Germinal center (tissue), 1 donor: ENCODE measurements around the gene SHB.

Experiments
- DNase-seq: peaks from one replicate; pipeline ENCODE4 v3.0.0; 2012; ENCODE audit warnings: mixed read lengths, low spot score

The SHB gene

DNA sequence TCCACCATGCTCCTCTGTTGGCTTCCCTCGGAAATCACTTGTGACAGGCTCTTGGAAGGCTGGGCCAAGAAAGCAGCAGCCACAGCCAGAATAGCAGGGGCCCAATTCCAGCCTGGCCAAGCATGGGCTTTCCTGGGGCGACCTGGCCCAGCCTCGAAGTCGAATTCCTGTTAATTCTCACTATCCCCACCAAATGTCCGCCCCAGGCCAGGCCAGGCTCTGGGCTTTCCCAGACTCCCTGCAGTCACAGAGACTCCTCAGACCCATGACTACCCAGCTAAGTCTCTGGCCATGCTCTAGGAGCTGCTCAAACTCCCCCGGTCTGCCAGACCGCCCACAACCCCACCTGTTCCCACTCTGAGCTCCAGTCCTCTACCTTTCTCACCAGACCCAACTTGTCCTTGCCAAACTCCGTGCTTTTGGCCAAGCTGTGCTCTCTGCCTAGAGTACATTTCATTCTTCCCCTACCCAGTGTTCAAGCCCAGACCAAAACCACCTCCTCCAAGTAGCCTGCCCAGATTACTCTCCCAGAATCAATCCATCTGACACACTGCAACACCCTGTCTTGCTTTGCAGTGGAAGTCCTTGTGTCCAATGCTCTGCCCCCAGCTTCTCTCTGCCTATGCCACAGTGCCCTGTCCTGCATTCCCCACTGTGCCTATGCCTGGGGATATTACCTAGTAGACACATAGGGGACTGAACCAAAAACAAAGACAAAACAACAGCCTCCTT lies 26.2 kb downstream of the SHB start:
- DNase-seq = no peak

DNA sequence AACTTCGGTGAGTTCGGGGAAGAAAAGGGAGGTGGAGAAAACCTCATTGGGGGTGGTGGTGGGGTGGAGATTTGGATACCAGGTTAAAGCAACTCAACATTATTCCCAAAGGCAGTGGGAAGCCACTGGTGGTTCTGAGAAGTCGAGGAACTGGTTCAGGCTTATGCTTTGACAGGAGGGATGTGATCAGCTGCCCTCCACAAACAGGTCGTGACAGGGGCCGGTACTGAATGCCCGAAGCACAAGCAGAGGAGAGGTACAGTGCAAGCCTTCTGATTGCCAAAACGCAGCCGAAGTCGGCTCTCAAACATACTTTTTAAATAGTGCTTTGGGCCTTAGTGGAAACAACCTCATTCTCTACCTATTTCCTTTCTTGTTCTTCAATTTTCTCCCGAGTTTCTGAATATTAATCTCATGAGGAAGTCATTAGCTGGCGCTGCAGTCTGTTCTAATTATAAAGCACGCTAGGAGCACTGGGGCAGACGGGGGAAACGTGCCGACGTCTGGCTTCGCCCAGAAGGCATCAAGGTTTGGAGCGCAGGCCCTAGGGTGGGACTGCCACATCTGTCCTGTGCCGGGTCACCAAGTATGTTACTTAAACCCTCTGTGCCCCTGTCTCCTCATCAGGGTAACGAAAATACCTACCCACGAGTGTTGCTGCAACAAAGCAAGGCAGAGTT lies 27.3 kb downstream of the SHB start:
- no peak for DNase-seq

DNA sequence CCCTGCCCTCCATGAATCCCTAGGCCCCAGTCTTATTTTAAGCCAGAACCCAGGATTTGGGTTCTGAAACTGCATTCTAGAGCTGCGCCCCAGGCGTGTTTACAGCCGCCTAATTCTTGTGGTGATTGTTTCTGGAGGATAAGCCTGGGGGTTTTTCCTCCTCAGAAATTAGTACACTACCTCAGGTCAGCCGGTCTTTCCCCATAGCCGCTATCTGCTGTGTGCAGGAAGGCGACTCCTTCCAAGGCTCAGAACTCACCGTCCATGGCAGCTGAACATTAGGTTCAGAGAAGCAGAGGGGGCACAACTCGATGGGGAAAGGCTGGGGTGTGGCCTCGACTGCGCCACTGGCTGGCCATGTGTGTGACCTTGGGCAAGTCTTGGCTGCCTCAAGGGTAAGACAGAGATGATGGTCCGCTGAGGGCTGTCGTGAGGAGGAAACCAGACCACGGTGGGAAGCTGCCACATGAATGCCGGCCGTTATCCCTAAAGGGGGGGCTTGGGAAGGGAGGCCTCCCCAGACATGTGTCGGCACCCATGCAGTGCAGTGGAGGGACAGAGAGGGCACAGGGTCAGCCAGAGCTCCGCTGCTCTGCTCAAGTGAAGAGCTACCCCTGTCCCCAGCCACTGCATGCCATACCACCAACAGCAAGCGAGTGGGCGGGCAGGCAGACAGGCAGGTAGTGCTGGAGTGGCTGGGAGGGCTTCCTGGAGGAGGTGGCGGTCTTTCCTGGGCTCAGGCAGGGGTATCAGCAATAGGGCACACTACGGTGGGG lies 28.9 kb downstream of the SHB start:
- no peak for DNase-seq

DNA sequence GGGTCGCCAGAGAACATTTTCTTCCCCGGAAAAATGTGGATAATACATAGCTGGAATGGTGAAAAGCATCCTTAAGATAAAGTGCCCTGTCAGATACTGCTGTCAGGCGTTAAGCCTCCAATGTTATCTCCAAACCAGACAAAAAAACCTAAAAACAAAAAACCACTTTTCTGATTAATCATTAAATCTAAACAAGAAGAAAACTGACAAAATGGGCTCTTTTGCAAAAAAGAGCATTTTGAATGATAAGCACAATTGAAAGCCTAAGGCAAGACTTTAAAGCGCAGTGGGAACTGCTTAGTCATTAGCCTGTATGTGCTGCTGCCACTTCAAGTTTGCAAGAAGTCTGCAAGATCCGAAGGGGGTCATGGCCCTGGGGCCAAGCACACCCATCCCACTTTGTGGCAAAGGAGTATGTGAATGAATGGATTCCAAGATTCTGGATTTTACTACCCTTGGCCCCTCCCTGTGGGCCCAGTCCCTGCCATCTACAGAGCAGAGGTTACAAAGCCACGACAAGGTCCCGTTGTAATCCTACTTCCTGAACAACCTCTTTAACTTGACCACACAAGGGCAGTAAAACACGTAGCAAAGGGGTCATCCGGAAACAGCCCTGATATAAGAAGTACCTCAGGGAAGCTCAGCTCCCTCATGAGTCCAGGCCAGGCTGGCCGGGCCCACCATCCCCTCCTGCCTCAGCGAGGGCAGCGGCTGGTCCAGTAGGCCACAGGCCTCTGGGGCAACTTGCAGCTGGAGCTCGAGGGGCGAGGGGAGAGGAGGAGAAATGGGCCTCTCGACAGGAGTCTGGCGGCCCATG lies 29.7 kb downstream of the SHB start:
- DNase-seq = no peak

DNA sequence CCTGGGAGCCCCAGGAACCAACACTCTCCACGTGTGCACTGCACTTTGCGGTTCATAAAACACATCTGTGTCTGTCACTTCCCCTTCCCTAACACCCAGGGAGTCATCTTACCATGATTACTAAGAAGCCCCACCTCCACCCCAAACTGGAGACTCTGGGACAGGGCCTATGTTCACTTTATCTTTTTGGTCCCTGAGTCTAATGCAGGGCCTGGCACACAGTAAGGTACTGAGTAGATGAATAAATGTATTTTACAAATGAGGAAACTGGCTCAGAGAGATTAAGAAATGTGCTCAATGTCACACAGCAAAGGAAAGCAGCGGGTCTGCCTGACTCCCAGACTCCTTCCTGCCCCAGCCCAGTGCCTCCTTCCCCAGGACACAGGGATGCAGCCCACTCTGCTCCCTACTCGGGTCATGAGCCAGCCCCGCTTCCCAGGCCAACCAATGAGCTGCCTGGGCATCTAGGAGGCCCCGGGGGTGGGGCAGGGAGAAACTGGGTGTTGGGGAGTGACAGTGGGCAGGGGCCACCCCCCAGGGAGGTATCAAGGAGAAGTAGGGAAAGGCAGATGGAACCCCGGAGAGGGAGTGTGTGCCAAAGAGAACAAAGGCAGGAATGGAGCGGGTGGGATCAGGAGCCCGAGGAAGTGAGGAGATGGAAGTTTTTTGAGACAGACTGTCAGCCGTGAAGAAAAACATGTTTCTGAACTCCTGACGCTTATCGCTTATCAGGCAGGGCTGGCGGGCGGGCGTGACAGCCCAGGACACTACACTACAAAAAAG lies 30.5 kb downstream of the SHB start:
- no peak for DNase-seq

DNA sequence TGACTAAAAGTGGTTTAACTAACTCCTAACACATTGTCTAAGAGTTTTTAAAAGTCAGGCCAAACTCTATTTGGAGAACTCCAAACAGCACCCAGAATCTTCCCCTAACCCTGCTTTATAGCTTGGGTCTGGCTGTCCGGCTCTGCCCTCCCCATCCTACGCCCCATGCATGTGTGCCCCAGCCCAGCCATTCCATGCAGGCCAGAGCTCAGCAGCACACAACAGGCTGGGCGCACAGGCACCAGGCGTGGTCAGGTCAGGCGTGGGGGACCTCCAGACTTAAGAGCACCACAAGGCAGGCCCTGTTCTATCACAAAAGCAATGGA lies 31.1 kb downstream of the SHB start:
- no peak for DNase-seq

DNA sequence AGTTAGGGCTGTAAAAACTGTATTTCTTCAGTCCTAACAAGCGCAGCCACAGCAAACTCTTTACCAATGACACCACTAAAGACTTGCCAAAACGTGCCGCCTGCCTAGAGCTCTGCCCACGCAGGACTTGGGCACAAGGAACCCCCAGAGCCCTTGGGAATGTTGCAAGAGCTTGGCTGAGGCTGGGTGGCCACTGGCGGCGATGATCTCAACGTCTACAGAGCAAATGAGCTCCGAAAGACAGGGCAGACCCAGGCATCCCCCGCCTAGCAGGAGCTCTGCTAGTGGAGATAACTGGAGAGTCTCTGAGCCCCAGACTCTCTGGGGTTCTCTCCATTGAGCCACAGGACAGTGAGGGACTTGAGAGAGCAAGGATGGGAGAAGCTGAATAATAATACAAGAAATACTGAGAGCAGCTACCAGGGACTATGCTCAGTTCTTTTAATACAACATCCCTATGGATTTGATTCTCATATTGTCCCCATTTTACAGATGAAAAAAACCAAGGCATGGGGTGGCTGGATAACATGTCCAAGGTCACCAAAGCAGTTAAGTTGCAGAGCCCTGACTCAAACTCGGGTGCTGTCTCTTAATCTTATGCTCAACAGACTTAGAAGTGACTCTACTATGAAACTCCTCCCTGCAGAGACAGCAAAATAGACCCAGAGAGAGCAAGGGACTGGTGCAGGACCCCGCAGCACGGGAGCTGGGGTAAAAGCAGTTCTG lies 32.5 kb downstream of the SHB start:
- no peak for DNase-seq

DNA sequence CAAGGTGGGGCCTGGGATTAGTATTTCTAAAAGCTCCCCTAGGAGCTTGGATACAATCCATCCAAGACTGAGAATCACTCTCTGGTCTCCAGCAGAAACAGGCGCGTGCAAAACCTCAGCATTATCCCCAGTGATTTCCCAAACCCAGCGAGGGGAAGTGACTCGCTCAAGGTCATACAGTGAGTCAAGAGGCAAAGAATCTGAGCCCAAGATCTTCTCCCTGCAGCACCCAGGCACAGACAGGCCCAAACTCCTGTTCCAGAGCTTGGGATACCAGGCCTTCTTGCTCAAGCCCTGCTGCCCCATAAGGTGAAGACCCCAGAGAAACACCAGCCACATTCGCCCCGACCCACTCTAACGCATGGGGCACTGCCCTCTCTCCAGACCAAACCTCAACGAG lies 33.2 kb downstream of the SHB start:
- DNase-seq = no peak

DNA sequence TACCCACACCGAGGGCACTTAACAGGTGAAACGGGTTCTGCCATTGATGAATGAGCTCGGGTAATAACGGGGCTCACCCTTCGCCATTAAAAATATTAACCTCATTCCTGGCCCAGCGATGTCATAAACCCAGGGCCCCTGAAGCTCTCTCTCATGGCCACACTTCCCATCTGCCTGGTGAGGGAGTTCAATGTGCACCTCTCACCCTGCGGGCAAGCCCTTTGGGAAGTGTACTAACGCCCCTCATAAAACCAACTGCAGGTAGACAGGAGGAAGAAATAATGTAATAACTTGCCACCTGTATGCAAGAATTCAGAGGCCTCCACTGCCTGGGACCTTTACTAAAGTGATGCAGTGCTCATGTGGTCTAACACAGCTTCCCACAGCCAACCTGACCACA lies 35.1 kb downstream of the SHB start:
- no peak for DNase-seq

DNA sequence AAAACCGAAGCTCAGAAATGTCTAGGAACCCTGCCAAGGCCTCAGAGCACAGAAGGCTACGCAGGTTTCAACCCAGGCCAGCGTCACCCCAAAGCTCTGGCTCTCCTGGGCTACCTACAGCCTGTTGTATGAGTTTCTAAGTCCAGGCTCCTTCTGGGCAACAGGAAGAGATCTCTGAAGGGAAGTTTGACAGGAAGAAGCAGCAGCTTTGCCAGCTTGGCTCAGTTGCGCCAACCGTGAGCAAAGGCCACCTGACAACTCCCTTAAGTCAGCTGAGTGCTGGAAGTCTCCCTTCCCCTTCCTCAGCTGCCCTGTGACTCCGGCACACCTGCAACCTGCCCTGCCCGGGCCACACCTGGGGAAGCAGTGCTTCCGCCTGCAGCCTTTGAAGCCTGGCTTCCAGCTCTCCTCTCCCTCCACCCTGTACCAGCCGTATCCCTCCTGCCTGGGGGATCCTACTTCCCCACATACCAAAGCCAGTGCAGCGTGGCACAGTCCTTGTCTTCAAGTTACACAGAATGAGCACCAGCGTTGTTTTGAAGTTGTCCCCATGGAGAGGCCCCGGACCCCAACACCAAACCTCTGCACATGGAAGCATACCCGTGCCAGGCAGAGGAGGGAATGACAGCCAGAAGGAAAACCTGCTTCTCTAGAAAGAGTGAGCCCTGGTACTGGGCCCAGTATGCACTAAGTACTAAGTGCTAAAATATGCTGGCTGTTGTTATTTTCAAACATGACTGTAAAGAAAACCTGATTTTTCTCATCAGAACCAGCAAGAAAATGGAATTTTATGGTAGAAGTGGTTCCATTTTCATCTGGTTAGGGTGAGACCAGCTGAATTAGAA lies 36.5 kb downstream of the SHB start:
- DNase-seq = no peak

DNA sequence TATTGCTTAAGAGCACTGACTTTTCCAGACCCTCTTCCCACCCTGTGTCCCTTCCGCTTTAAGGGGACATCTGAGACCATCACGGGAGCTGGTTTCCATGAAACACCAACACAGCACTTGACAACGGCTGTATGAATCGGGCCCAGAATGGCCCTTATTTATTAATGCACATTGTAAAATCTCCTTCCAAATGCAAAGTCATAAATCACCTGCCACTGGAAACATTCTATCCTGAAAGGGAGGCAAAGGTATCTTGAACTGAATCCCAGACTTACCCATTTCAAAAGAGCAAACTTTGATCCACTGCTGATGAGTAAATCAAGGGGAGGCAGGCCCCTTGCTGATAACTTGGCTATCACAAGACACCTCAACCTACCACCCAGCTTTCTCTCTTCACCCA lies 37.4 kb downstream of the SHB start:
- no peak for DNase-seq

DNA sequence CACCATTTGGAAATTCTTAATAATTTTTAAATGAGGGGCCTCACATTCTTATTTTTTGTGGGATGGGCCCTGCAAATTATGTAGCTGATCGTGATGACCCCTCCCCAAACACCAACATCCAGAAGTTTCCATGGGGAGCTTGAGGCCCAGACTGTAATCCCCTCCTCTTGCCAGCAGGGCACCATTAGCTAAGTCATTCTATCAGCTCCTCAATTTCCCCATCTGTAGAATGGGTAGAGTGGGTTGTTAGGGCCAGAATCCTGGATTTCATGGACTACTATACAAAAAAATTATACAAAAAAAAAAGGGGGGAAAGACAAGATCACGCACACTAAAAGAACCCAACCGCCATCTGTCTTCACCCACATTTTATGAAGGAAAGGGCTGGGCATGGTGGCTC lies 38.4 kb downstream of the SHB start:
- no peak for DNase-seq

DNA sequence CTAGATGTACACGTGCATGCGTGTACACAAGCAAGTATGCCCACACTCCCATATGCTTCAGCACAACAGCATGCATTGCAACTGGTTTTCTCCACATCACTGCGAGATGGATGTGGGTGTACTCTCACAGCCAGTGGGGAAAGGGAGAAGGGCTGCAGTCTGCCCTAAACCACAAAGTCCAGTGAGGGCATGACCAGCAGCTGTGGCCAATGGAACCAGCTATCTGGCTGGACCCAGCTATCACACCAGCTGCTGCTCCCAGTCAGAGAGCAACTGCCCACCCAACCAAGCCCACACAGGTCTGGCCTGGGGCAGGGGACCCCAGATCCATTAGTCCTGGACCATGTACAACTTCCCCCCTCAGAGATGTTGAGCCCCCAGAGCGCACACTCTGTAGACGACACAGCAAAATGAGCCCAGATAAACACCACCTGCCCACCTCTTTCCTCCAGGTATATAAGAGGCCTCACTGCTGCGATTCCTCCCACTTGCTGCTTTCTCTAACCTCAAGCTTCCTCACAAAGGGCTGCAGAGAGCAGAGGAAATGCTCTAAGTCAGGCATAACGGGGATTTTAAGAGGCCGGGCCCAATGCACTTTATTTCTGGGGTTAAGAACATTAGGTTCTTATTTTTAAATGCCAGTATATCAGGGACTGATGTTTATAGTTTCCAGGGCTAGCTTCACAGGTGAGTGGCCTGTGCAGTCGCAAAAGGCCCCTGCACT lies 39.0 kb downstream of the SHB start:
- no peak for DNase-seq

DNA sequence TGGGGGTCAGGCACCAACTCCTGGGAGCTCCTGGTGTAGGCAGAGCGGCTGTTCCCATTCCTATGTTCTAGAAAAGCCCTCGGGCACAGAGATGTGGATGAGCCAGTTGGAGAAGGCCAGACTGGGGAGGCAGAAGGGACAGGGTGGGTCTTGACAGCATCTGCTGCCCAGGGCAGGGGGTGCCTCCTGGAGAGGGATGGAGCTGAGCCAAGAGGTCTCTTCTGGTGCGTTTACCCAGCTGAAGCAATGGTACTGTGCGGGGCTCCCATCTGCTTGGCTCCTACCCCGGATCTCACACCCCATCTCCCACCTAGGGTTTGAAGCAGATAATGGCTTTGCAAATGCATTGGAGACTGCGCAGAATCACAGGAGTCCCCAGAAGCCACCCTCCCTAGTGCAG lies 41.3 kb downstream of the SHB start:
- no peak for DNase-seq

DNA sequence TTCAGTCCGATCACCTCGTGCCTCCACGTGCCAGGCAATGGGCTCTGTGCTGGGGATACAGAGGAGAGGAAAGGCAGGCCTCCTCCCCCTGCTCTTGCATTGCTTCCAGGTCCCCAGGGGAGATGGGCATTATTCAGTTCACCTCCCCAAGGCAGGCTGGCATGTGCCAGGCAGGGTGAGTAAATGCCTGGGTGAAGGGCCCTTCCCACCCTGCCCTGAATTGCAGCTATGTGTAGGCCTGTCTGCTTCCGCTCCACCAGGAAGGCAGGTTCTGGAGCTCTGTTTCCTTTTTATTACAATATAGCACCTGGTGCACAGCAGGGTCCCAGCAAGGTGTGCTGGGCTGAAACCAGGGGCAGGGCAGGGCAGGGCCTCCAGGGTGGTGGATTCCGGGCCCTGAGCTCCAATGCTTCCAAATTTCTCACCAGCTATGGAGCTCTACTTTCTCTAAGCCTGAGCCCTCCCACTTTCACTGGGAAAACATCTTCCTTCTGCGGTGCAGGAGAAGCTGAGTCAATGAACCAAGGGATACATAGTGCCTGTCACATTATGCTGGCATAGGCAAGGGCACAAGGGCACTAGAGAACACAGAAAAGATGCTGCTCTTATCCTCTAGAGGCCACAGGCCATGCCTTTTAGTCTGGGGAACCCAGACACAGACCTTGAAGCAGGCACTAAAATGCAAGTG lies 42.0 kb downstream of the SHB start:
- DNase-seq = no peak

DNA sequence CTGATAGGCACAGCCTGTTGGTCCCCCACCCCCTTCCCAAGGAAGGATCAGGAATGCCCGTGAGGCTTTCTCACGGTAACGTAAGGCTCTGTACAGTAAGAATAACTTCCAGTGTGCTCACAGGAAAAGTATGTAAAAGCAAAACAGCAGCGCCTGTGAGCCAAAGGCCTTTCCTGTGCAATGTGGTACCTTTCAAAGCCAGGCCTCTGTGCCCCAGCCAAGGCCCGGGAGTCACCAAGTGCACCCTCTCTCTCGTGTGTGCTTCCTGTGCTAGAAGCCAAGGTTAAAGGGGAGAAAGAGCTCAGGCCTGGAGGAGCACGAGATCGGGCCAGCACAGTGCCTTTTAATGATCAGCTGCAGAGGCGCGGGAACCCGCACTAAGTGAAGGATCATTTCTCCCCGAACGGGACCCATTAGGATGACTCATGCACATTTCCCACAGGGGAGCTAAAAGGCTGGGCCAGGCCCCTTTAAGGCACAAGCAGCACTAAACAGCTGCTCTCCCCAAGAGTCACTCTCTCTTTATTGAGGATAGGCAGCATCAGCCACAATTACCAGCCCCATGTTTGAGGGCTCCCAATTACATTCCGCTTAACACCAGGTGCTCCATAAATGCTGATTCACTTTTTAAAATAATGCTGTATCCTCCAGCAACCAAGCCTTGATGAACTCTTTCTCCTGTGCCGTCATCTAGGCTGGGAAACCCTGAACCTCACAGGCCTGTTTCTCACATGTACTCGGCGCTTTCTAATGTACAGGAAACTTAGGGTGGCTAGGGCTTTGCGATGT lies 42.8 kb downstream of the SHB start:
- no peak for DNase-seq

DNA sequence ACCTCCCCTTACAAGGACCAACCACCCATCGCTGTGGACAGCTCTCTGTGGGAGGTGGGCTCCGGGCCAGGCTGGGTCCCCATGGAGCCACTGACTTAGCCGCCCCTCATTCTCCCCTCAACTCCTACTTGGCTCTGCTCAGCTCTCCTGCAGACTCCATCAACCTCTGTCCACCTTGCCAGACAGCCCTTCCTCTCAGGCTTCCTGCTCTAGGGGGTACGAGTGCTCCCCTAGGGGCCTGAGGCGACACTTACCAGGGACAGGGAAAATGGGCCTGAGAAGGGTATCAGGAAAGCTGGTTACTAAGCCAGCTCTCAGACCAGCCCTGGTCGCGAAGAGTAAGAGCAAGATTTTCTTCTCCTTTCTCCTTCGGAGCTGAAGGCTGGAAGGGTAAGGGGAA lies 43.9 kb downstream of the SHB start:
- DNase-seq = no peak
